Suprapubic skin (tissue), 4 donors: ENCODE data around the gene CYTH2. TPM values are rescaled to one million over a fixed set of nuclear protein-coding genes. Genes with fewer than 3 reads are reported as not detected.

Source experiments
- DNase-seq, 2 donors: peaks; one replicate each; pipeline ENCODE4 v3.0.0-alpha.2; 2019; ENCODE audit warnings: low spot score in 2 of 2
- H3K27ac ChIP-seq: fragments of 200-600 bp; sonication (generic); one replicate; pipeline ENCODE4 v1.5.1; 2019
- H3K27me3 ChIP-seq: fragments of 200-600 bp; sonication (generic); one replicate; pipeline ENCODE4 v1.5.1; 2019
- H3K36me3 ChIP-seq: fragments of 200-600 bp; sonication (generic); one replicate; pipeline ENCODE4 v1.5.1; 2019
- H3K4me1 ChIP-seq: fragments of 200-600 bp; sonication (generic); one replicate; pipeline ENCODE4 v1.5.1; 2019
- H3K4me3 ChIP-seq: fragments of 200-600 bp; sonication (generic); one replicate; pipeline ENCODE4 v1.5.1; 2019; ENCODE audit warnings: mild to moderate bottlenecking
- H3K9me3 ChIP-seq: fragments of 200-600 bp; sonication (generic); one replicate; pipeline ENCODE4 v1.5.1; 2019
- CTCF ChIP-seq, 2 donors: fragments of 200-600 bp in 1 of 2; fragments of 450-650 bp in 1 of 2; sonication (generic) in 1 of 2; IDR thresholded peaks; one replicate each; pipeline ENCODE4 v1.5.1; 2016 to 2019; ENCODE audit warnings: antibody characterized with exemption in 2 of 2, mild to moderate bottlenecking in 1 of 2, moderate library complexity in 1 of 2
- EP300 ChIP-seq: sonication (generic); formaldehyde crosslinking; IDR thresholded peaks from one replicate; pipeline ENCODE4 v1.6.1; 2017; ENCODE audit warnings: antibody characterized with exemption
- POLR2A ChIP-seq, 2 donors: fragments of 450-650 bp; IDR thresholded peaks; one replicate each; pipeline ENCODE4 v1.6.1; 2017; ENCODE audit warnings: antibody characterized with exemption in 2 of 2, mild to moderate bottlenecking in 2 of 2, moderate library complexity in 2 of 2
- POLR2AphosphoS5 ChIP-seq, 3 donors: sonication (generic); formaldehyde crosslinking; IDR thresholded peaks; one replicate each; pipeline ENCODE4 v1.6.1; 2017; ENCODE audit warnings: antibody characterized with exemption in 3 of 3
- WGBS: methylation state at CpG from one replicate; pipeline ENCODE4 v1.1.5; 2018; 5-methylcytosine and 5-hydroxymethylcytosine counted together
- total RNA-seq, 4 donors: library from RNA; depleted of rRNA; stranded (reverse); fragments of >200 nt; gene quantifications; one replicate each; pipeline ENCODE4 v1.1.0, GENCODE V29; 2016

Gene CYTH2
- total RNA-seq, 4 donors from 2014 or later = 54.9 to 86.5 (median 63.2) TPM

DNA sequence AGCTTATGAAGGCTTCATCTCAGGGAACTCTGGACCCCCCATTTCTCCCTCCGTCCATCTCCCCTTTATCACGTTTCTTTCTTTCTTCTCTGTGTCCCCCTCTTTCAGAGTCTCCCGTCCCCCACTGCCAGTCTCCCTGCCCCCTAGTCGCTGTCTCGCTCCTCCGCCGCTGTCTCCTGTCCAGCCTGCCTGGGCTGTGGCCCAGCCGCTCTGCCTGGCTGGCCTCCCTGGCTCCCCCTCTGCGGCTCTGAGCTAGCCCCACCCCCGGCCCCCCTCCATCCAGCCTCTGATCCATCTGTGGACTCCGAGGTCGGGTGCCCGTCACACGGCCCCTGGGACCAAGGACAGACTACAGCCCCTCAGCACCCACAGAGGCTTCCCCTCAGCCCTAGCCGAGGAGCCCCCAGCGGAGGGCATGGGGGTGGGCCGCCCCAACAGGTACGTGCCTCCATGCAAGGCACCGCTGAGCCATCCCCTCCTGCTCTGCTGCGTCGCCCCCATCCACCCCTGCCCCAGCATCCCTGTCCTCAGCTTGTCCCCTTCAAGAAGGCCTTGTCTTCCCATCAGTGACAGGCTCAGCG lies 14.9 kb upstream of the CYTH2 start:
- Histone ChIP-seq H3K4me1 (no peaks in the 10 kb centered on the region), H3K27ac (no peak overlapping the region), H3K4me3 (no peak overlapping the region), H3K36me3 (peaks cover 71% of the 10 kb centered on the region), H3K9me3 (no peaks in the 10 kb centered on the region), H3K27me3 (no peaks in the 10 kb centered on the region)
- WGBS = 88% methylated on average over 22 of the region's 22 CpGs
- TF ChIP-seq EP300 (no peak), POLR2AphosphoS5 (IDR thresholded peaks at IDR 0.05) (no peak), POLR2A (IDR thresholded peaks at IDR 0.05) (no peak), CTCF (IDR thresholded peaks at IDR 0.05) (no peak)
- DNase-seq = peak in 1 of 2 donors; percentile 64

- H3K27ac ChIP-seq = no peak within 1 kb of the TSS
- H3K36me3 ChIP-seq = peaks cover 60% of the 10 kb centered on the region
- 74% methylated on average over 6 of the region's 16 CpGs for WGBS
- TF ChIP-seq CTCF (IDR thresholded peaks at IDR 0.05) (no peak), POLR2A (IDR thresholded peaks at IDR 0.05) (no peak), EP300 (no peak), POLR2AphosphoS5 (IDR thresholded peaks at IDR 0.05) (no peak)
- H3K27me3 ChIP-seq = no peaks in the 10 kb centered on the region
- no peak for DNase-seq
- H3K4me3 ChIP-seq = no peak within 1 kb of the TSS
- no peaks in the 10 kb centered on the region for H3K4me1 ChIP-seq
- no peaks in the 10 kb centered on the region for H3K9me3 ChIP-seq
Measured at GRCh38 chr19:48455171-48455907, 13.8 kb upstream of the CYTH2 start, which contains the start of gene KCNJ14. TSS of gene KCNJ14 (plus strand) at chr19:48455574. CDS start at chr19:48461725, 6,151 bp downstream.

- no peaks in the 10 kb centered on the region for H3K9me3 ChIP-seq
- H3K27ac ChIP-seq = no peak overlapping the region
- peak in 1 of 2 donors; percentile 58 for DNase-seq
- no peak overlapping the region for H3K4me3 ChIP-seq
- WGBS = 89% methylated on average over 5 of the region's 11 CpGs
- peaks cover 53% of the 10 kb centered on the region for H3K36me3 ChIP-seq
- TF ChIP-seq EP300 (no peak), POLR2AphosphoS5 (IDR thresholded peaks at IDR 0.05) (no peak), POLR2A (IDR thresholded peaks at IDR 0.05) (no peak), CTCF (IDR thresholded peaks at IDR 0.05) (no peak)
- no peaks in the 10 kb centered on the region for H3K27me3 ChIP-seq
- H3K4me1 ChIP-seq = no peaks in the 10 kb centered on the region
Measured at GRCh38 chr19:48455908-48456562, 13.1 kb upstream of the CYTH2 start.

GRCh38 chr19:48456864-48457263 lies 12.3 kb upstream of the CYTH2 start:
- 96% methylated on average over 4 of the region's 4 CpGs for WGBS
- DNase-seq = no peak
- no peaks in the 10 kb centered on the region for H3K4me1 ChIP-seq
- TF ChIP-seq CTCF (IDR thresholded peaks at IDR 0.05) (no peak), POLR2A (IDR thresholded peaks at IDR 0.05) (no peak), EP300 (no peak), POLR2AphosphoS5 (IDR thresholded peaks at IDR 0.05) (no peak)
- H3K4me3 ChIP-seq = no peak overlapping the region
- H3K27me3 ChIP-seq = no peaks in the 10 kb centered on the region
- H3K27ac ChIP-seq = no peak overlapping the region
- H3K9me3 ChIP-seq = no peaks in the 10 kb centered on the region
- peaks cover 45% of the 10 kb centered on the region for H3K36me3 ChIP-seq

- WGBS = 87% methylated on average over 2 of the region's 2 CpGs
Measured at GRCh38 chr19:48458016-48458415, 11.2 kb upstream of the CYTH2 start.

More at GRCh38 chr19:48458016-48458415, 11.2 kb upstream of the CYTH2 start:
- Histone ChIP-seq H3K9me3 (no peaks in the 10 kb centered on the region), H3K36me3 (peaks cover 33% of the 10 kb centered on the region), H3K27ac (no peak overlapping the region), H3K27me3 (no peaks in the 10 kb centered on the region), H3K4me3 (no peak overlapping the region), H3K4me1 (no peaks in the 10 kb centered on the region)
- no peak for DNase-seq
- no peak for TF ChIP-seq CTCF (IDR thresholded peaks at IDR 0.05)
- no peak for TF ChIP-seq EP300
- TF ChIP-seq POLR2A (IDR thresholded peaks at IDR 0.05) = no peak
- no peak for TF ChIP-seq POLR2AphosphoS5 (IDR thresholded peaks at IDR 0.05)
